K562 (cell line): ENCODE results near the gene APLF. TPM values are rescaled to one million over a fixed set of nuclear protein-coding genes. Genes with fewer than 3 reads are reported as not detected.
A peak's percentile ranks its signal among the peaks of the same experiment; 100 is the strongest.

ENCODE experiments used
- FOSL1 ChIP-seq: fragments of 200-800 bp; sonication (Bioruptor generic); conservative IDR thresholded peaks from 2 replicates; pipeline ENCODE4 v1.6.1; 2016; ENCODE audit warnings: missing genetic modification characterization, missing compliant biosample characterization
- HNRNPLL ChIP-seq: fragments of 200-400 bp; formaldehyde crosslinking; IDR thresholded peaks from 2 replicates; pipeline ENCODE4 v1.6.1; 2017; ENCODE audit warnings: low read length, low read depth, mild to moderate bottlenecking; ENCODE audit not compliant: poor library complexity, severe bottlenecking
- MAZ ChIP-seq, 2 experiments: fragments of 450-650 bp in 1 of 2; sonication (generic) in 1 of 2; formaldehyde crosslinking; IDR thresholded peaks in 1 of 2; conservative IDR thresholded peaks in 1 of 2; 2 replicates each; pipeline versions ENCODE4 v1.4.0 to v1.5.0; 2020; ENCODE audit warnings: mild to moderate bottlenecking in 1 of 2, missing genetic modification reagents in 1 of 2
- NFE2 ChIP-seq: IDR thresholded peaks from 2 replicates; pipeline ENCODE4 v1.6.1; 2014; ENCODE audit warnings: antibody characterized with exemption, low read depth
- NONO ChIP-seq, 2 experiments: fragments of 200-400 bp in 1 of 2; fragments of 450-650 bp in 1 of 2; formaldehyde crosslinking in 1 of 2; IDR thresholded peaks; 2 replicates each; pipeline ENCODE4 v1.6.1; 2017; ENCODE audit warnings: low read depth in 2 of 2, mild to moderate bottlenecking in 2 of 2, moderate library complexity in 2 of 2, low read length in 1 of 2
- PTTG1 ChIP-seq: fragments of 450-650 bp; IDR thresholded peaks from 2 replicates; pipeline ENCODE4 v1.6.1; 2016; ENCODE audit warnings: low read depth, mild to moderate bottlenecking, missing genetic modification characterization, missing compliant biosample characterization
- RBM25 ChIP-seq: fragments of 200-400 bp; formaldehyde crosslinking; IDR thresholded peaks from 2 replicates; pipeline ENCODE4 v1.6.1; 2018; ENCODE audit warnings: low read length, low read depth, moderate library complexity; ENCODE audit not compliant: severe bottlenecking
- RCOR1 ChIP-seq, 2 experiments: IDR thresholded peaks; 2 replicates each; pipeline ENCODE4 v1.6.1; 2012; ENCODE audit warnings: low read depth in 2 of 2, low read length in 2 of 2, borderline replicate concordance in 1 of 2, improper control_type of control experiment in 1 of 2
- SMAD3 ChIP-seq: fragments of 450-650 bp; formaldehyde crosslinking; conservative IDR thresholded peaks from 2 replicates; pipeline ENCODE4 v1.4.0; 2020; ENCODE audit warnings: mild to moderate bottlenecking
- SMARCA5 ChIP-seq: fragments of 450-650 bp; IDR thresholded peaks from 2 replicates; pipeline ENCODE4 v1.6.1; 2016
- SRSF7 ChIP-seq: fragments of 200-400 bp; formaldehyde crosslinking; optimal IDR thresholded peaks from 2 replicates; pipeline ENCODE3; 2017; ENCODE audit warnings: mild to moderate bottlenecking, low read depth, low read length
- TOE1 ChIP-seq, 2 experiments: fragments of 450-650 bp in 1 of 2; sonication (generic) in 1 of 2; formaldehyde crosslinking in 1 of 2; IDR thresholded peaks; 2 replicates each; pipeline versions ENCODE4 v1.7.1 to v1.8.0; 2016 to 2022; ENCODE audit warnings: borderline replicate concordance in 2 of 2, mild to moderate bottlenecking in 2 of 2, antibody characterized with exemption in 1 of 2, inconsistent platforms in 1 of 2, low read depth in 1 of 2, missing genetic modification reagents in 1 of 2, moderate library complexity in 1 of 2
- ZNF175 ChIP-seq: fragments of 200-800 bp; sonication (Bioruptor generic); IDR thresholded peaks from 2 replicates; pipeline ENCODE4 v1.6.1; 2016; ENCODE audit warnings: low read depth, mild to moderate bottlenecking, missing genetic modification characterization, missing compliant biosample characterization
- polyA plus RNA-seq, 8 experiments: library from polyadenylated mRNA; depleted of rRNA in 4 of 8; stranded (reverse) in 5 of 8; unstranded in 3 of 8; fragments of >200 nt; fragmentation: Nextera tagmentation in 2 of 8; fragmentation: Illumina TruSeq in 1 of 8; extraction: Ambion mirVana in 2 of 8; extraction: Trizol in 1 of 8; gene quantifications; 2 replicates each; pipeline versions ENCODE4 v1.2.1 to v1.2.3, GENCODE V29; 2011 to 2014; ENCODE audit warnings: inconsistent platforms in 1 of 8, missing spikeins in 1 of 8
- total RNA-seq, 7 experiments: library from RNA; depleted of rRNA in 6 of 7; stranded (reverse); fragments of >200 nt in 6 of 7; fragmentation: Illumina TruSeq in 2 of 7; extraction: Trizol in 2 of 7; gene quantifications; 2 replicates each; pipeline versions ENCODE4 v1.2.1 to v1.2.3, GENCODE V29; 2011 to 2021; ENCODE audit warnings: low replicate concordance in 1 of 7
- TF ChIP-seq, protein P1 (sequence below): fragments of 250-450 bp; sonication (Bioruptor Pico); IDR thresholded peaks from 2 replicates; pipeline ENCODE4 v1.4.0; 2020
- TF ChIP-seq, protein P2 (sequence below): sonication (generic); formaldehyde crosslinking; IDR thresholded peaks from 2 replicates; pipeline ENCODE4 v1.8.0; 2023; ENCODE audit warnings: missing genetic modification reagents, mild to moderate bottlenecking, borderline replicate concordance

The APLF gene
- total and polyA plus RNA-seq, 9 of the 15 experiments (the other 6 are each of a cell fraction or from before 2014, with no cell fraction given) = 0.07 to 1.1 (median 0.71) TPM

DNA sequence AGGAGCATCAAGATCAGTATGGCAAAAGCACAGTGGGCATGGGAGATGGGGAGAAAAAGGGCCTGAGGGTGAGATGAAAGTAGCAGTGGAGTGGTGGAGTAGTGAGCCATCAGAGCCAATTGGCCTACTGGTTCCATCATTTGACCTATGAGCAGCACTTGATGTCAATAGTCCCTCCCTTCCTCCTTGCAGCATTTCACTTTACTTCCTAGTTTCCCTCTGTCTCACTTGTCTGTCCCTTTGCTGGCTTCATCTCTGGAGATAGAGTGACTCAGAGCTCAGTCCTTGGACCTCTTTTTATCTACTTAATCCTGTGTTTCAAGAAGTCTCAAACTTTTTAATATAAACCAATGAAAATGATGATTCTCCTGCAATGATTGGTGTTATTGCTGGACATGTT is 32.4 kb upstream of the APLF start (continued):
- TF ChIP-seq SMAD3 (CRISPR knock-in tag) (no peak), PTTG1 (tag) (no peak), NONO (IDR thresholded peaks at IDR 0.05; ENCODE audit: low read depth in 2 of 2, low read length in 1 of 2) (no peak), SMARCA5 (no peak), ZNF175 (CRISPR knock-in tag) (no peak), RCOR1 (IDR thresholded peaks at IDR 0.05; ENCODE audit: borderline replicate concordance in 1 of 2, low read depth in 2 of 2, low read length in 2 of 2) (0 out of 4 replicates have a peak, but pooled peaks of 1 of the 2 experiments have one; percentile 29), RBM25 (peak; percentile 50), TOE1 (IDR thresholded peaks at IDR 0.05; ENCODE audit: borderline replicate concordance) (no peak), TOE1 (CRISPR knock-in tag; IDR thresholded peaks at IDR 0.05; ENCODE audit: borderline replicate concordance, low read depth) (no peak), FOSL1 (tag) (peak; percentile 78), MAZ (CRISPR knock-in tag; conservative IDR thresholded peaks at IDR 0.05 in 1 of 2, IDR thresholded peaks at IDR 0.05 in 1 of 2) (no peak), SRSF7 (no peak), HNRNPLL (no peak), NFE2 (no peak)
- TF ChIP-seq, protein P1, sequence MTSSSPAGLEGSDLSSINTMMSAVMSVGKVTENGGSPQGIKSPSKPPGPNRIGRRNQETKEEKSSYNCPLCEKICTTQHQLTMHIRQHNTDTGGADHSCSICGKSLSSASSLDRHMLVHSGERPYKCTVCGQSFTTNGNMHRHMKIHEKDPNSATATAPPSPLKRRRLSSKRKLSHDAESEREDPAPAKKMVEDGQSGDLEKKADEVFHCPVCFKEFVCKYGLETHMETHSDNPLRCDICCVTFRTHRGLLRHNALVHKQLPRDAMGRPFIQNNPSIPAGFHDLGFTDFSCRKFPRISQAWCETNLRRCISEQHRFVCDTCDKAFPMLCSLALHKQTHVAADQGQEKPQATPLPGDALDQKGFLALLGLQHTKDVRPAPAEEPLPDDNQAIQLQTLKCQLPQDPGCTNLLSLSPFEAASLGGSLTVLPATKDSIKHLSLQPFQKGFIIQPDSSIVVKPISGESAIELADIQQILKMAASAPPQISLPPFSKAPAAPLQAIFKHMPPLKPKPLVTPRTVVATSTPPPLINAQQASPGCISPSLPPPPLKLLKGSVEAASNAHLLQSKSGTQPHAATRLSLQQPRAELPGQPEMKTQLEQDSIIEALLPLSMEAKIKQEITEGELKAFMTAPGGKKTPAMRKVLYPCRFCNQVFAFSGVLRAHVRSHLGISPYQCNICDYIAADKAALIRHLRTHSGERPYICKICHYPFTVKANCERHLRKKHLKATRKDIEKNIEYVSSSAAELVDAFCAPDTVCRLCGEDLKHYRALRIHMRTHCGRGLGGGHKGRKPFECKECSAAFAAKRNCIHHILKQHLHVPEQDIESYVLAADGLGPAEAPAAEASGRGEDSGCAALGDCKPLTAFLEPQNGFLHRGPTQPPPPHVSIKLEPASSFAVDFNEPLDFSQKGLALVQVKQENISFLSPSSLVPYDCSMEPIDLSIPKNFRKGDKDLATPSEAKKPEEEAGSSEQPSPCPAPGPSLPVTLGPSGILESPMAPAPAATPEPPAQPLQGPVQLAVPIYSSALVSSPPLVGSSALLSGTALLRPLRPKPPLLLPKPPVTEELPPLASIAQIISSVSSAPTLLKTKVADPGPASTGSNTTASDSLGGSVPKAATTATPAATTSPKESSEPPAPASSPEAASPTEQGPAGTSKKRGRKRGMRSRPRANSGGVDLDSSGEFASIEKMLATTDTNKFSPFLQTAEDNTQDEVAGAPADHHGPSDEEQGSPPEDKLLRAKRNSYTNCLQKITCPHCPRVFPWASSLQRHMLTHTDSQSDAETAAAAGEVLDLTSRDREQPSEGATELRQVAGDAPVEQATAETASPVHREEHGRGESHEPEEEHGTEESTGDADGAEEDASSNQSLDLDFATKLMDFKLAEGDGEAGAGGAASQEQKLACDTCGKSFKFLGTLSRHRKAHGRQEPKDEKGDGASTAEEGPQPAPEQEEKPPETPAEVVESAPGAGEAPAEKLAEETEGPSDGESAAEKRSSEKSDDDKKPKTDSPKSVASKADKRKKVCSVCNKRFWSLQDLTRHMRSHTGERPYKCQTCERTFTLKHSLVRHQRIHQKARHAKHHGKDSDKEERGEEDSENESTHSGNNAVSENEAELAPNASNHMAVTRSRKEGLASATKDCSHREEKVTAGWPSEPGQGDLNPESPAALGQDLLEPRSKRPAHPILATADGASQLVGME (CRISPR knock-in tag) = 0 out of 2 replicates have a peak, but pooled peaks have one; percentile 21
- TF ChIP-seq, protein P2, sequence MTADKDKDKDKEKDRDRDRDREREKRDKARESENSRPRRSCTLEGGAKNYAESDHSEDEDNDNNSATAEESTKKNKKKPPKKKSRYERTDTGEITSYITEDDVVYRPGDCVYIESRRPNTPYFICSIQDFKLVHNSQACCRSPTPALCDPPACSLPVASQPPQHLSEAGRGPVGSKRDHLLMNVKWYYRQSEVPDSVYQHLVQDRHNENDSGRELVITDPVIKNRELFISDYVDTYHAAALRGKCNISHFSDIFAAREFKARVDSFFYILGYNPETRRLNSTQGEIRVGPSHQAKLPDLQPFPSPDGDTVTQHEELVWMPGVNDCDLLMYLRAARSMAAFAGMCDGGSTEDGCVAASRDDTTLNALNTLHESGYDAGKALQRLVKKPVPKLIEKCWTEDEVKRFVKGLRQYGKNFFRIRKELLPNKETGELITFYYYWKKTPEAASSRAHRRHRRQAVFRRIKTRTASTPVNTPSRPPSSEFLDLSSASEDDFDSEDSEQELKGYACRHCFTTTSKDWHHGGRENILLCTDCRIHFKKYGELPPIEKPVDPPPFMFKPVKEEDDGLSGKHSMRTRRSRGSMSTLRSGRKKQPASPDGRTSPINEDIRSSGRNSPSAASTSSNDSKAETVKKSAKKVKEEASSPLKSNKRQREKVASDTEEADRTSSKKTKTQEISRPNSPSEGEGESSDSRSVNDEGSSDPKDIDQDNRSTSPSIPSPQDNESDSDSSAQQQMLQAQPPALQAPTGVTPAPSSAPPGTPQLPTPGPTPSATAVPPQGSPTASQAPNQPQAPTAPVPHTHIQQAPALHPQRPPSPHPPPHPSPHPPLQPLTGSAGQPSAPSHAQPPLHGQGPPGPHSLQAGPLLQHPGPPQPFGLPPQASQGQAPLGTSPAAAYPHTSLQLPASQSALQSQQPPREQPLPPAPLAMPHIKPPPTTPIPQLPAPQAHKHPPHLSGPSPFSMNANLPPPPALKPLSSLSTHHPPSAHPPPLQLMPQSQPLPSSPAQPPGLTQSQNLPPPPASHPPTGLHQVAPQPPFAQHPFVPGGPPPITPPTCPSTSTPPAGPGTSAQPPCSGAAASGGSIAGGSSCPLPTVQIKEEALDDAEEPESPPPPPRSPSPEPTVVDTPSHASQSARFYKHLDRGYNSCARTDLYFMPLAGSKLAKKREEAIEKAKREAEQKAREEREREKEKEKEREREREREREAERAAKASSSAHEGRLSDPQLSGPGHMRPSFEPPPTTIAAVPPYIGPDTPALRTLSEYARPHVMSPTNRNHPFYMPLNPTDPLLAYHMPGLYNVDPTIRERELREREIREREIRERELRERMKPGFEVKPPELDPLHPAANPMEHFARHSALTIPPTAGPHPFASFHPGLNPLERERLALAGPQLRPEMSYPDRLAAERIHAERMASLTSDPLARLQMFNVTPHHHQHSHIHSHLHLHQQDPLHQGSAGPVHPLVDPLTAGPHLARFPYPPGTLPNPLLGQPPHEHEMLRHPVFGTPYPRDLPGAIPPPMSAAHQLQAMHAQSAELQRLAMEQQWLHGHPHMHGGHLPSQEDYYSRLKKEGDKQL (CRISPR knock-in tag) = no peak
